CD4-positive, alpha-beta T cell treated with Interferon alpha-2 for 1 hour (primary cell): ENCODE measurements around the gene UPK3B.
A peak's percentile ranks its signal among the peaks of the same experiment; 100 is the strongest.
"Not testable (repeated sequence)": the region's sequence is repeated elsewhere in the genome, so short reads cannot be mapped to it uniquely, and the experiment has no call there.

Source experiments
- DNase-seq, 2 donors: peaks; one replicate each; pipeline ENCODE4 v3.0.0-alpha.2; 2020 to 2022

UPK3B gene

GRCh38 chr7:76509931-76510877 is at the start of gene UPK3B:
Gene UPK3B (plus strand): TSS chr7:76510552. CDS start chr7:76510653, 101 bp downstream.
- no peak for DNase-seq

- DNase-seq = not testable (repeated sequence)
Observed at GRCh38 chr7:76460767-76461166, 49.6 kb upstream of the UPK3B start.

- DNase-seq = peak in 1 of 2 donors; percentile 60
Observed at GRCh38 chr7:76461464-76462101, 48.8 kb upstream of the UPK3B start, which contains the start of gene DTX2. Gene DTX2 (plus strand): TSS chr7:76461709. CDS start chr7:76480510, 18,801 bp downstream.

- not testable (repeated sequence) for DNase-seq
Observed at GRCh38 chr7:76462271-76462882, 48.0 kb upstream of the UPK3B start.

- not testable (repeated sequence) for DNase-seq
Observed at GRCh38 chr7:76464959-76465358, 45.4 kb upstream of the UPK3B start.

GRCh38 chr7:76465950-76466349 is 44.4 kb upstream of the UPK3B start:
- not testable (repeated sequence) for DNase-seq

- not testable (repeated sequence) for DNase-seq
Observed at GRCh38 chr7:76467743-76468404, 42.5 kb upstream of the UPK3B start.

GRCh38 chr7:76471556-76472221 is 38.7 kb upstream of the UPK3B start:
- not testable (repeated sequence) for DNase-seq

GRCh38 chr7:76473097-76473496 is 37.3 kb upstream of the UPK3B start:
- not testable (repeated sequence) for DNase-seq

- not testable (repeated sequence) for DNase-seq
Observed at GRCh38 chr7:76476280-76476679, 34.1 kb upstream of the UPK3B start.

- DNase-seq = not testable (repeated sequence)
Observed at GRCh38 chr7:76476742-76477474, 33.4 kb upstream of the UPK3B start.

- DNase-seq = not testable (repeated sequence)
Observed at GRCh38 chr7:76479628-76480027, 30.7 kb upstream of the UPK3B start.

- not testable (repeated sequence) for DNase-seq
Observed at GRCh38 chr7:76480403-76481253, 29.7 kb upstream of the UPK3B start.

GRCh38 chr7:76482660-76483059 is 27.7 kb upstream of the UPK3B start:
- DNase-seq = not testable (repeated sequence)

- not testable (repeated sequence) for DNase-seq
Observed at GRCh38 chr7:76483081-76483480, 27.3 kb upstream of the UPK3B start.

GRCh38 chr7:76484456-76484855 is 25.9 kb upstream of the UPK3B start:
- DNase-seq = not testable (repeated sequence)

GRCh38 chr7:76485822-76486610 is 24.3 kb upstream of the UPK3B start:
- DNase-seq = not testable (repeated sequence)

GRCh38 chr7:76486618-76487017 is 23.7 kb upstream of the UPK3B start:
- DNase-seq = peak; percentile 16 to 42

GRCh38 chr7:76487969-76488368 is 22.4 kb upstream of the UPK3B start:
- DNase-seq = not testable (repeated sequence)
